Neural progenitor cell (in vitro differentiated cells): ENCODE data around the gene MYLK.

Experiments
- CTCF ChIP-seq: fragments of 200-600 bp; sonication (generic); IDR thresholded peaks from 2 replicates; pipeline ENCODE4 v1.5.1; 2017; ENCODE audit warnings: antibody characterized with exemption, mild to moderate bottlenecking
- EZH2 ChIP-seq: fragments of 200-600 bp; sonication (generic); IDR thresholded peaks from 2 replicates; pipeline ENCODE4 v1.6.1; 2017; ENCODE audit warnings: antibody characterized with exemption, mild to moderate bottlenecking, moderate library complexity
- EZH2phosphoT487 ChIP-seq: fragments of 200-600 bp; sonication (generic); IDR thresholded peaks from 2 replicates; pipeline ENCODE4 v1.6.1; 2017; ENCODE audit warnings: antibody characterized with exemption

- no peak for TF ChIP-seq EZH2phosphoT487
- no peak for TF ChIP-seq CTCF
- no peak for TF ChIP-seq EZH2
Measured at GRCh38 chr3:123930445-123930844, 46.3 kb upstream of the MYLK start.
